Colonic mucosa (tissue), 4 donors: Measurements from ENCODE around the gene AATK. TPM values are rescaled to one million over a fixed set of nuclear protein-coding genes. Genes with fewer than 3 reads are reported as not detected.

ENCODE experiments used
- DNase-seq: peaks from one replicate; pipeline ENCODE4 v3.0.0-alpha.2; 2020
- H3K27ac ChIP-seq: fragments of 200-600 bp; one replicate; pipeline ENCODE4 v1.8.0; 2021
- H3K27me3 ChIP-seq: fragments of 200-600 bp; one replicate; pipeline ENCODE4 v1.8.0; 2021
- H3K36me3 ChIP-seq: fragments of 200-600 bp; one replicate; pipeline ENCODE4 v1.8.0; 2021
- H3K4me1 ChIP-seq: fragments of 200-600 bp; one replicate; pipeline ENCODE4 v1.8.0; 2021; ENCODE audit warnings: mild to moderate bottlenecking
- H3K4me3 ChIP-seq: fragments of 200-600 bp; one replicate; pipeline ENCODE4 v1.8.0; 2021
- H3K9ac ChIP-seq, 2 donors: one replicate each; pipeline ENCODE4 v1.7.0; 2013; ENCODE audit warnings: control low read depth in 2 of 2, low read depth in 2 of 2, low read length in 2 of 2
- H3K9me3 ChIP-seq: fragments of 200-600 bp; one replicate; pipeline ENCODE4 v1.8.0; 2021
- CTCF ChIP-seq: fragments of 200-600 bp; IDR thresholded peaks from one replicate; pipeline ENCODE4 v1.8.0; 2022; ENCODE audit warnings: antibody characterized with exemption, mild to moderate bottlenecking
- intact Hi-C: fragments of 100-400 bp; cut with DNase I; formaldehyde crosslinking; loops from one replicate; pipeline ENCODE4 v1.14.1; 2022
- total RNA-seq, 2 donors: library from RNA; stranded (reverse); fragmentation: NEBNext Ultra II Directional in 1 of 2; extraction: Animal tissue kit (Norgen Biotek cat#: 25700) in 1 of 2; gene quantifications; one replicate each; pipeline ENCODE4 v1.2.1, GENCODE V29; 2021
- donor health status: healthy.
- donor health status: DM: no; HTN: no; CAD: no.
- donor health status: DM: no; HTN: no; CAD: no.

Gene AATK
- total RNA-seq, 2 donors from 2014 or later: 9.1 to 13.3 TPM

- intact Hi-C loops: no loop called here
- Histone ChIP-seq H3K4me1 (no peaks in the 10 kb centered on the region), H3K4me3 (no peak overlapping the region), H3K27me3 (no peaks in the 10 kb centered on the region), H3K9me3 (no peaks in the 10 kb centered on the region), H3K9ac (no peak overlapping the region), H3K27ac (no peak overlapping the region), H3K36me3 (no peaks in the 10 kb centered on the region)
- TF ChIP-seq CTCF: no peak
- no peak for DNase-seq
Observed at GRCh38 chr17:81209141-81209540, 43.1 kb upstream of the AATK start.

GRCh38 chr17:81208651-81209050 lies 42.6 kb upstream of the AATK start:
- Histone ChIP-seq H3K36me3 (no peaks in the 10 kb centered on the region), H3K9ac (no peak overlapping the region), H3K4me3 (no peak overlapping the region), H3K27ac (no peak overlapping the region), H3K27me3 (no peaks in the 10 kb centered on the region), H3K9me3 (no peaks in the 10 kb centered on the region), H3K4me1 (no peaks in the 10 kb centered on the region)
- intact Hi-C loops: no loop called here
- TF ChIP-seq CTCF: no peak
- no peak for DNase-seq

- Histone ChIP-seq H3K4me1 (no peaks in the 10 kb centered on the region), H3K4me3 (no peak overlapping the region), H3K36me3 (no peaks in the 10 kb centered on the region), H3K9ac (no peak overlapping the region), H3K27ac (no peak overlapping the region), H3K9me3 (no peaks in the 10 kb centered on the region), H3K27me3 (no peaks in the 10 kb centered on the region)
- TF ChIP-seq CTCF: no peak
- intact Hi-C loops: no loop called here
- no peak for DNase-seq
Observed at GRCh38 chr17:81207610-81208581, 41.9 kb upstream of the AATK start.

GRCh38 chr17:81206657-81207056 lies 40.6 kb upstream of the AATK start:
- no peaks in the 10 kb centered on the region for H3K36me3 ChIP-seq
- TF ChIP-seq CTCF: no peak
- no peak overlapping the region for H3K9ac ChIP-seq
- DNase-seq: no peak
- no peak overlapping the region for H3K4me3 ChIP-seq
- intact Hi-C loops: no loop called here
- H3K9me3 ChIP-seq: no peaks in the 10 kb centered on the region
- H3K27me3 ChIP-seq: no peaks in the 10 kb centered on the region
- no peaks in the 10 kb centered on the region for H3K4me1 ChIP-seq
- no peak overlapping the region for H3K27ac ChIP-seq

- Histone ChIP-seq H3K36me3 (no peaks in the 10 kb centered on the region), H3K9ac (no peak overlapping the region), H3K27me3 (no peaks in the 10 kb centered on the region), H3K27ac (no peak overlapping the region), H3K4me3 (no peak overlapping the region), H3K4me1 (no peaks in the 10 kb centered on the region), H3K9me3 (no peaks in the 10 kb centered on the region)
- TF ChIP-seq CTCF: no peak
- intact Hi-C loops: no loop called here
- no peak for DNase-seq
Observed at GRCh38 chr17:81206166-81206565, 40.1 kb upstream of the AATK start.
